Measurements from ENCODE around the gene TUG1.

The TUG1 gene

GRCh38 chr22:31005535-31005934 lies 36.5 kb downstream of the TUG1 start:
- DNase-seq, result no peak

- DNase-seq, result no peak
These were observed 50.3 kb downstream of the TUG1 start for GRCh38 chr22:31019191-31019930.

GRCh38 chr22:31020334-31020733 lies 51.3 kb downstream of the TUG1 start:
- no peak for DNase-seq

- no peak for DNase-seq
These were observed 53.5 kb downstream of the TUG1 start for GRCh38 chr22:31022516-31022915.

All from activated CD4-positive, alpha-beta T cell treated with anti-CD3 and anti-CD28 coated beads, Interleukin-2, amount 50 U/mL, for 1 hour (primary cell).